Hepatic stellate cell (primary cell): ENCODE measurements around the gene DHRSX.
"Not testable (repeated sequence)": the region's sequence is repeated elsewhere in the genome, so short reads cannot be mapped to it uniquely, and the experiment has no call there.

ENCODE experiments used
- DNase-seq: peaks from one replicate; pipeline ENCODE4 v3.0.0; 2011; ENCODE audit warnings: low spot score

Gene DHRSX

GRCh38 chrX:2315434-2315833 lies 185.3 kb downstream of the DHRSX start:
- no peak for DNase-seq

DNA sequence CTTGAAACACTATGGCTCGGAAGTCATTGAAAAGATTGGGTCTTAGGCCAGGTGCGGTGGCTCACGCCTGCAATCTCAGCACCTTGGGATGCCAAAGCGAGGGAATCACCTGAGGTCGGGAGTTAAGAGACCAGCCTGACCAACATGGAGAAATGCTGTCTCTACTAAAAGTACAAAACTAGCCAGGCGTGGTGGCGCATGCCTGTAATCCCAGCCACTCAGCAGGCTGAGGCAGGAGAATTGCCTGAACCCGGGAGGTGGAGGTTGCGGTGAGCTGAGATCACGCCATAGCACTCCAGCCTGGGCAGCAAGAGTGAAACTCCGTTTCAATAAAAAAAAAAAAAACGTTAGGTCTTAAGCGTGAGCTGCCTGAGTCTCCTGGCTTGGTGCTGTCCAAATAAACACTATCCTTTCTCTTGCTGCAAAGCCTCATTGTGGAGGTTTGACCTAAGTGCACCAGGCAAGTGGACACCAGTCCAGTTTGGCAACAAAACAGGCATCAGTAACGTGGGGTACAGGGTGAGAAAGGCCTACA lies 185.9 kb downstream of the DHRSX start:
- DNase-seq, result no peak

DNA sequence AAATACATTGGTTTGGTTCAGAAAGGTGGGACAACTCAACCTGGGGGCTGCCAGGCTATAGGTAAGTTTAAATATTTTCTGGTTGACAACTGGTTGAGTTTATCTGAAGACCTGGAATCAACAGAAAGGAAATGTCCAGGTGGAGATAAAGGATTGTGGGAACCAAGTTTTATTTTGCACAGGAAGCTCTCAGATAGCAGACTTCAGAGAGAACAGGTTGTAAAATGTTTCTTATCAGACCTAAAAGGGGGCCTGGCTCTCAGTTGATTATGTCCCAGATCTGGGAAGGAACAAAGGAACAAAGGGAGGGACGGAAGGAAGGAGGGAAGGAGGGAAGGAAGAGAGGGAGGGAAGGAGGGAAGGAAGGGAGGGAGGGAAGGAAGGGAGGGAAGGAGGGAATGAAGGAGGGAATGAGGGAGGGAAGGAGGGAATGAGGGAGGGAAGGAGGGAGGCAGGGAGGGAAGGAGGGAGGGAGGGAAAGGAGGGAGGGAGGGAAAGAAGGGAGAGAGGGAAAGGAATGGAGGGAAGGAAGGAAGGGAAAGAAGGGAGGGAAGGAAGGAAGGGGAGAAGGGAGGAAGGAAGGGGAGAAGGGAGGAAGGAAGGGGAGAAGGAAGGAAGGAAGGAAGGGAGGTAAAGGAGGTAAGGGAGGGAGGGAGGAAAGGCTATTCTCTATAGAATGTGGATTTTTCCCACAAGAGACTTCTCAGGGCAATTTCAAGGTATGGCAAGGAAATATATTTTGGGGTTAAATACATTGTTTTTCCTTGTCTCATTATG lies 186.7 kb downstream of the DHRSX start:
- no peak for DNase-seq

DNA sequence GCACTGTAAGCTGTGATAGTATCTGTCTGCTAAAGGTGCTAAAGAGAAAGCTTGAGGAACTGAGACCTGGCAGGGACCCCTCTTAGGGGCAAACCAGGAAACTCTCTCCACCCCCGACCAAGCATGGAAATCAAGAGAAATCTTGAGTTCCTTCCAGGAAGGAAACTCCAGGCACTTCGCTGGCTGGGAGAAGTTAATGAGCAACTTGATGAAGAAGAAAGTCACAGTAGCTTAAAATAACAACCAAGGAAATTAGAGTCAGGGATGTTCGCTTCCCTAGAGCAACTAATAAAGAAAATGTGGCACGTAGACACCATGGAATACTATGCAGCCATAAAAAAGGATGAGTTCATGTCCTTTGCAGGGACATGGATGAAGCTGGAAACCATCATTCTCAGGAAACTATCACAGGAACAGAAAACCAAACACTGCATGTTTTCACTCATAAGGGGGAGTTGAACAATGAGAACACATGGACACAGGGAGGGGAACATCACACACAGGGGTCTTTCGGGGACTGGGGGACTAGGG lies 188.7 kb downstream of the DHRSX start:
- not testable (repeated sequence) for DNase-seq

DNA sequence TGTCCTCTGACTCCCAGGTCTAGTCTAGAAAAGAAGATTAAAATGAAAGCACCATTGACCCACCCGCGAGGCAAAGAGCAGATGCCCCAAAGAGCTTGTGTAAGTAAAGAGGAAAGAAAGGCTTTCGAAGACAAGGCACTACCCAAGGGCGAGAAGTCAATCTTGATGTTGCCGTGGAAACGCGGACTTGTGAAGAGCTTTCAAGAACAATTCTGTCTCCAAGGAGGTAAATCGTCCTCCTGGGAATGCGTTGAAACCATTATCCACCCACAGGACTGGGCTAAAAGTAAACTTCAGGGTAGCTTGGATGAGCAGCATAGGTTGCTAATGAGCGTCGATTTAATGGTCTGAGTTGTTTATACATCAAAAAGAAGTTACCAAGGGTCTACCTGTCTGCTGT lies 189.3 kb downstream of the DHRSX start:
- DNase-seq, result no peak

- no peak for DNase-seq
Observed at GRCh38 chrX:2301901-2302300, 198.9 kb downstream of the DHRSX start.

DNA sequence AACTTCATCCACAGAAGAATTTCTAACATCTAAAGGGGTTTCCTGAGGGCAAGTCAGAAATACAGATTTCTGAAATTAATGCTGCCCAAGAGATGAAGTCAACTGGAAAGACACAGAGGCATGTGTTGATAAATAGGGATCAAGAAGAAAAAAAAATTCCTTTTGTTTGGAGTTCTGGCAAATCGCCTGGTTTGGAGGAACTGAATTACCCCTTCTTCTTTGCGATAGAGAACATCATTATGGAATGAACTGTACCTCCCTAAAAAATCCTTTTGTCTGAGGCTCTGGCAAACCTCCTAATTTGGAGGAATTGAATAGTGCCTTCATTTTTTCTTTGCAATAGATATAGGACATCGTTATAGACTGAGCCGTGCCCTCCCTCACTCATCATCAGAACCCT lies 200.9 kb downstream of the DHRSX start:
- DNase-seq, result no peak

- DNase-seq, result no peak
Observed at GRCh38 chrX:2286731-2287130, 214.0 kb downstream of the DHRSX start.

DNA sequence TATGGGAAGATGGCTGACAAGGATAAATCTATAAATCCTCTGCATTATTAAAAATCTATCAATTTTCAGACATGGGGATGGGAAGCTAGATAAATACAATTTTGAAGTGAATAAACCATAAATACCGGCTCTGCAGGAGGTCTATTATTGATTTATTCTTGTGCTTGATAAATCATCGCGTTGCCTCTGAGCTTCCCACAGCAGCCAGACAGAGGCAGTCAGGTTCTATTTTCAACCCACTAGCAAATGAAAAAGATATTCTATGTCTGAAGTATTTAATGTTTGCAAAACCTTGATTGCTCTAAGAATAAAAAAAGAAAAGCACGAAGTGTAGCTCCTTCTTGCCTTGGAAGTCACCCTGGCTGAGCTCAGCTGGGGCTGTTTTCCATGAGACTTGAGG lies 216.2 kb downstream of the DHRSX start:
- DNase-seq, result no peak

GRCh38 chrX:2284133-2284532 lies 216.6 kb downstream of the DHRSX start:
- no peak for DNase-seq

DNA sequence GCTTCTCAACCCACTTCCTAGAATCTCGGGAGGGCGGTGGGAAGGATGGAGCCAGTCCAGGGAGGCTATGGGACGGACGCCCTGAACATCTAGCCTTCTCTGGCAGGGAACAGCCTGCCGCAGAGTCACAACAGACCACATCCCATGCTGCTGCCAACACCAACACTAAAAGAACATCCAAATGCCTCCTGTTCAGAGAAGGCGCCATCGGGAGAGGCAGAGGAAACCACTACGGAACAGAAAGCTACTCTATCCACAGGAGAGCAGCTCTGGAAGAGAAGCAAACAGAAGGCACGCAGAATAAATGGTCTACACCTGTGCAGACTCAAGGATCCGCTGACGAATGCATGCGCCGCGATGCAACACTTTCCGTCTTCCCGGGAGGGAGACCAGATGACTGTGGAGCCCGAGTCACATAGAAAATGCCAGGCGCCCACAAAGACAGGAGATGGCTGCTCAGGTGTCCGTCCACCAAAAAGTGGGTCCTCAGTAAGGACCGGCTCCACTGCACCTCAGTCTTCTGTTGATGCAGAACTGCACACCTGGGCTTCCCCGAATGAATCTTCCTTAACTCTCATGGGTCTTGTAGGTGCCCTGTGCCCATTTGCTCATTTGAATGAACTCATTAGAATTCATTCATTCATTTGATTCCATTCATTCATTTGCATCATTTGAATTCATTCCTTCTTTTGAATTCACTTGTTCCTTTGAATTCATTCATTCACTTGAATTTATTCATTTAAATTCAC lies 217.5 kb downstream of the DHRSX start:
- no peak for DNase-seq

DNA sequence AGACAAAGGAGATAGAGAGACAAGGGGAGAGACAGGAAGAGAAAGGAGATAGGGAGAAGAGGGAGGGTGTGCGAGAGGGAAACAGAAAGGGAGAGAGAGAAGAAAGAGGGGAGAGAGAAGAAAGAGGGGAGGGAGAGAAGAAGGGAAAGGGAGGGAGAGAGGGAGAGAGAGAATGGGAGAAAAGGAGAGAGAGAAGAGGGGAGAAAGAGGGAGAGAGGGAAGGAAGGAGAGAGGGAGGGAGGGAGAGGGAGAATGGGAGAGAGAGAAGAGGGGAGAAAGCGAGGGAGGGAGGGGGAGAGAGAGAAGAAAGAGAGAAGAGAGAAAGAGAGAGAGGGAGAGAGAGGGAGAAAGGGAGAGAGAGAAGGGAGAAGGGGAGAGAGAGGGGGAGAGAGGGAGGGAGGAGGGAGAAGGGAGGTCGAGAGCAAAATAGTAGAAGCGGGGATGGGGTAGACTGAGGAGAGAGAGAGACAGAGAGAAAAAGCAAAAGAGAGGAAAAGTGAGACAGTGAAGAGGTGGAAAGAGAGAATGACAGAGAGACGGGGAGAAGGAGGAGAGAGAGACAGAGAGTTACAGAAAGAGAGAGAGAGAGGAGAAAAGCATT lies 218.2 kb downstream of the DHRSX start:
- no peak for DNase-seq

GRCh38 chrX:2272337-2272736 lies 228.4 kb downstream of the DHRSX start:
- no peak for DNase-seq

DNA sequence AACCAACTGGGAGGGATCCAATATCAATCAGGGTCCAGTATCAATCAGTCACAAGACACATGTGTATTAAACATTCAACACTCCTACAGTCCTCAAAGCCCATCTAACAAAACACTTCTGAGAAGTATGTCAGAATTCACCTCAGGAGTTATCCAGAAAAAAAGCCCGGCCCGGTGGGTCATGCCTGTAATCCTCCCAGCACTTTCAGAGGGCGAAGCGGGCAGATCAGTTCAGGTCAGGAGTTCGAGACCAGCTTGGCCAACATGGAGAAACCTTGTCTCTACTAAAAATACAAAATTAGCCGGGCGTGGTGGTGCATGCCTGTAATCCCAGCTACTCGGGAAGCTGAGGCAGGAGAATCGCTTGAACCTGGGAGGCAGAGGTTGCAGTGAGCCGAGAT lies 229.2 kb downstream of the DHRSX start:
- DNase-seq, result not testable (repeated sequence)

GRCh38 chrX:2270783-2271182 lies 230.0 kb downstream of the DHRSX start:
- DNase-seq, result not testable (repeated sequence)

DNA sequence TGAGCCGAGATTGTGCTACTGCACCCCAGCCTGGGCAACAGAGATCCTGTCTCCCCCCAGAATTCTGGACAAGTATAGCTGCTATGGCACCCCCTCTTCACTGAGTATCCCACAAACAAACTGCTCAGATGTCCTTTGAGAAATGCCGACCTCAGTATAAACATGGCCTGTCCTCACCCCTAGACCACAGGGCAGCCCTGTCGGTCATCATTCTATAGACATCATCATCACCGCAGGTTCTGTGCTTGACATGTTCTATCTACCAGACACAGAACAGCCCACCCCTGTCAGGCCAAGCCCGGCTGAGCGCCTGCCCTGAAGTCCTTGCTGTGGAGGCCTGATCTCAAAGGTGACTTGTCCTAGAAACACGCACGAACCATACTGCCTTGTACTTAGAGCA lies 232.9 kb downstream of the DHRSX start:
- DNase-seq, result no peak

GRCh38 chrX:2266445-2267349 lies 234.1 kb downstream of the DHRSX start:
- no peak for DNase-seq

GRCh38 chrX:2265658-2266444 lies 234.9 kb downstream of the DHRSX start:
- DNase-seq, result not testable (repeated sequence)

DNA sequence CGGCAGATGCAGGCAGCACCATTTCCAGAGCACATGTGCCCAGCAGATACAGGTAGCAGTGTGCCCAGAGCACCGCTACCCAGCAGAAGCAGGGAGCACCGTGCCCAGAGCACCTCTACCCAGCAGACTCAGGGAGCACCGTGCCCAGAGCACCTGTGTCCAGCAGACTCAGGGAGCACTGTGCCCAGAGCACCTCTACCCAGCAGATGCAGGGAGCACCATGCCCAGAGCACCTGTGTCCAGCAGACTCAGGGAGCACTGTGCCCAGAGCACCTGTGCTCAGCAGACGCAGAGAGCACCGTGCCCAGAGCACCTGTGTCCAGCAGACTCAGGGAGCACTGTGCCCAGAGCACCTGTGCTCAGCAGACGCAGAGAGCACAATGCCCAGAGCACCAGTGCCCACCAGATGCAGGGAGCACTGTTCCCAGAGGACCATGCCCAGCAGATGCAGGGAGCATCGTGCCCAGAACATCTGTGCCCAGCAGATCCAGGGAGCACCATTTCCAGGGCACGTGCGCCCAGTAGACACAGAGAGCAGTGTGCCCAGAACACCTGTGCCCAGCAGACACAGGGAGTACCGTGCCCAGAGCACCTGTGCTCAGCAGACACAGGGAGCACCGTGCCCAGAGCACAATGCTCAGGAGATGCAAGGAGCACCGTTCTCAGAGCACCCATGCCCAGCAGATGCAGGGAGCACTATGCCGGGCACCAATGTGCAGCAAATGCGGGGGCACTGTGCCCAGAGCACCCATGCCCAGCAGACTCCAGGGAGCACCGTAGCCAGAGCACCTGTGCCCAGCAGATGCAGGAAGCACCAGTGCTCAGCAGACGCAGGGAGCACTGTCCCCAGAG lies 236.4 kb downstream of the DHRSX start:
- DNase-seq, result no peak

DNA sequence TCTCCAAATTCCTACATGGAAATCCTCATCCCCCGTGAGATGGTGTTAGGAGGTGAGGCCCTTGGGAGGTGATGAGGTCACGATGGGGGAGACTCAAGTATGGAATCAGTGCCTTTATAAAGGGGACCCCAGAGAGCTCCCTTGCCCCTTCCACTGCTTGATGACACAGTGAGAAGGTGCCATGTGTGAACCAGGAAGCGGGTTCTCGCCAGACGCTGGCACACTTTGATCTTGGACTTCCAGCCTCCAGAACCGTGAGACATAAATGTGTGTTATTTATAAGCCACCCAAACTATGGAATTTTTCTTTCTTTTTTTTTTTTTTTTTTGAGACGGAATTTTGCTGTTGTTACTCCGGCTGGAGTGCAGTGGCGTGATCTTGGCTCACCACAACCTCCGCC lies 237.6 kb downstream of the DHRSX start:
- no peak for DNase-seq
